Astrocyte (in vitro differentiated cells and primary cell): ENCODE results near the gene HS3ST6. TPM values are rescaled to one million over a fixed set of nuclear protein-coding genes. Genes with fewer than 3 reads are reported as not detected.

Experiments used
- DNase-seq: peaks from one replicate; pipeline ENCODE4 v3.0.0-alpha.2; 2010; ENCODE audit warnings: low read depth
- FAIRE-seq: peaks from 2 replicates; lab custom pipeline; 2011; peaks lifted over from hg19 to GRCh38; lab: Jason Lieb, UNC
- H2AFZ ChIP-seq: 2 replicates; pipeline ENCODE4 v1.6.0; 2012; ENCODE audit warnings: low read depth, low read length, inconsistent platforms
- H3K27ac ChIP-seq: 2 replicates; pipeline ENCODE4 v1.5.1; 2011; ENCODE audit warnings: low read depth, low read length, inconsistent platforms
- H3K27me3 ChIP-seq: 2 replicates; pipeline ENCODE4 v1.6.0; 2011; ENCODE audit warnings: low read length, inconsistent platforms; ENCODE audit not compliant: insufficient read depth
- H3K36me3 ChIP-seq: 2 replicates; pipeline ENCODE4 v1.5.1; 2011; ENCODE audit warnings: low read length, inconsistent platforms; ENCODE audit not compliant: insufficient read depth
- H3K4me1 ChIP-seq: 2 replicates; pipeline ENCODE4 v1.5.1; 2011; ENCODE audit warnings: low read length, inconsistent platforms; ENCODE audit not compliant: insufficient read depth
- H3K4me2 ChIP-seq: 2 replicates; pipeline ENCODE4 v1.6.0; 2012; ENCODE audit warnings: low read length, inconsistent platforms
- H3K4me3 ChIP-seq: 2 replicates; pipeline ENCODE4 v1.5.1; 2011; ENCODE audit warnings: low read depth, mild to moderate bottlenecking, low read length, inconsistent platforms; ENCODE audit not compliant: insufficient read depth
- H3K79me2 ChIP-seq: 2 replicates; pipeline ENCODE4 v1.6.0; 2012; ENCODE audit warnings: mild to moderate bottlenecking, low read length, inconsistent platforms; ENCODE audit not compliant: insufficient read depth
- H3K9ac ChIP-seq: 2 replicates; pipeline ENCODE4 v1.6.0; 2012; ENCODE audit warnings: mild to moderate bottlenecking, low read length, inconsistent platforms
- H3K9me3 ChIP-seq: 2 replicates; pipeline ENCODE4 v1.5.1; 2012; ENCODE audit warnings: low read depth, mild to moderate bottlenecking, low read length, inconsistent platforms; ENCODE audit not compliant: insufficient read depth
- H4K20me1 ChIP-seq: 2 replicates; pipeline ENCODE4 v1.6.0; 2012; ENCODE audit warnings: low read length, inconsistent platforms; ENCODE audit not compliant: insufficient read depth
- H3K27ac Mint-ChIP-seq: one replicate; pipeline ENCODE4 v1.8.0; 2021; ENCODE audit warnings: mild to moderate bottlenecking, mixed read lengths; ENCODE audit not compliant: unreplicated experiment
- H3K27me3 Mint-ChIP-seq: one replicate; pipeline ENCODE4 v1.8.0; 2021; ENCODE audit warnings: low read depth, mixed read lengths; ENCODE audit not compliant: unreplicated experiment
- H3K36me3 Mint-ChIP-seq: one replicate; pipeline ENCODE4 v1.8.0; 2021; ENCODE audit warnings: low read depth, mixed read lengths; ENCODE audit not compliant: unreplicated experiment
- H3K4me1 Mint-ChIP-seq: one replicate; pipeline ENCODE4 v1.8.0; 2021; ENCODE audit warnings: low read depth, mixed read lengths; ENCODE audit not compliant: unreplicated experiment
- H3K4me3 Mint-ChIP-seq: one replicate; pipeline ENCODE4 v1.8.0; 2021; ENCODE audit warnings: mild to moderate bottlenecking, moderate library complexity, mixed read lengths; ENCODE audit not compliant: unreplicated experiment
- H3K9me3 Mint-ChIP-seq: one replicate; pipeline ENCODE4 v1.8.0; 2021; ENCODE audit warnings: mild to moderate bottlenecking, mixed read lengths; ENCODE audit not compliant: unreplicated experiment
- CTCF ChIP-seq: IDR thresholded peaks from 2 replicates; pipeline ENCODE4 v1.5.1; 2011; ENCODE audit warnings: low read depth, mild to moderate bottlenecking, inconsistent platforms, low read length, moderate library complexity; ENCODE audit not compliant: insufficient read depth
- EZH2 ChIP-seq: IDR thresholded peaks from 2 replicates; pipeline ENCODE4 v1.6.1; 2012; ENCODE audit warnings: mild to moderate bottlenecking, low read length, inconsistent platforms; ENCODE audit not compliant: insufficient read depth
- total RNA-seq: library from RNA; stranded (reverse); gene quantifications from 2 replicates; pipeline ENCODE4 v1.2.1, GENCODE V29; 2021

The HS3ST6 gene
- total RNA-seq, 1 donor from 2014 or later = not detected

GRCh38 chr16:1965396-1966001 lies 47.3 kb upstream of the HS3ST6 start:
- Histone ChIP-seq H3K27me3 (no peaks in the 10 kb centered on the region), H3K36me3 (peaks cover 9% of the 10 kb centered on the region), H3K9me3 (no peaks in the 10 kb centered on the region), H2AFZ (peak overlapping the region; percentile 70), H3K4me3 (peak overlapping the region; percentile 91), H3K27ac (peak overlapping the region; percentile 96), H3K4me2 (peak overlapping the region; percentile 99), H3K79me2 (peaks cover 63% of the 10 kb centered on the region), H3K4me1 (peaks cover 33% of the 10 kb centered on the region), H4K20me1 (peaks cover 46% of the 10 kb centered on the region), H3K9ac (peak overlapping the region; percentile 92)
- DNase-seq (no peak), FAIRE-seq (no peak)
- Mint-ChIP-seq H3K4me1 (peaks cover 20% of the 10 kb centered on the region), H3K27me3 (no peaks in the 10 kb centered on the region), H3K4me3 (peak overlapping the region; percentile 97), H3K36me3 (peaks cover 20% of the 10 kb centered on the region), H3K27ac (peak overlapping the region; percentile 95), H3K9me3 (no peaks in the 10 kb centered on the region)
- no peak for TF ChIP-seq CTCF
- TF ChIP-seq EZH2 = no peak

GRCh38 chr16:1964506-1965395 lies 46.5 kb upstream of the HS3ST6 start, which contains the start of gene RPS2:
Gene RPS2, minus strand, starts transcription at chr16:1964826. Its CDS starts 201 bp downstream, at chr16:1964625.
- no peaks in the 10 kb centered on the region for H3K27me3 Mint-ChIP-seq
- Histone ChIP-seq H3K4me1 (peaks cover 37% of the 10 kb centered on the region), H3K36me3 (peaks cover 9% of the 10 kb centered on the region), H3K4me3 (peak within 1 kb of the TSS; percentile 91), H3K27ac (peak within 1 kb of the TSS; percentile 96), H3K4me2 (peak within 1 kb of the TSS; percentile 99), H3K27me3 (no peaks in the 10 kb centered on the region), H3K9me3 (no peaks in the 10 kb centered on the region), H2AFZ (peak within 1 kb of the TSS; percentile 70), H3K9ac (peak within 1 kb of the TSS; percentile 92), H4K20me1 (peaks cover 49% of the 10 kb centered on the region), H3K79me2 (peaks cover 70% of the 10 kb centered on the region)
- peaks cover 20% of the 10 kb centered on the region for H3K36me3 Mint-ChIP-seq
- DNase-seq (peak; percentile 92), FAIRE-seq (no peak)
- peak within 1 kb of the TSS; percentile 97 for H3K4me3 Mint-ChIP-seq
- H3K9me3 Mint-ChIP-seq = no peaks in the 10 kb centered on the region
- peak within 1 kb of the TSS; percentile 95 for H3K27ac Mint-ChIP-seq
- peaks cover 20% of the 10 kb centered on the region for H3K4me1 Mint-ChIP-seq
- TF ChIP-seq CTCF (no peak), EZH2 (no peak)
